H1 (cell line): ENCODE measurements around the gene TTC22. TPM values are rescaled to one million over a fixed set of nuclear protein-coding genes. Genes with fewer than 3 reads are reported as not detected.
A peak's percentile ranks its signal among the peaks of the same experiment; 100 is the strongest.

Source experiments
- CTCF ChIA-PET: fragments of 300-600 bp; sonication (Branson Sonifier 250); formaldehyde crosslinking; loops from one replicate; lab custom pipeline; 2021; ENCODE audit not compliant: partially characterized antibody; lab: Charles Lee
- POLR2A ChIA-PET: fragments of 300-600 bp; sonication (Branson Sonifier 250); formaldehyde crosslinking; loops from one replicate; lab custom pipeline; 2021; ENCODE audit warnings: inconsistent platforms; ENCODE audit not compliant: partially characterized antibody; lab: Charles Lee
- DNase-seq, 2 experiments: peaks; one replicate each; pipeline versions ENCODE4 v3.0.0 to v3.0.0-alpha.2; 2010 to 2022; ENCODE audit warnings: low spot score in 2 of 2, low read depth in 1 of 2, mixed read lengths in 1 of 2
- FAIRE-seq: peaks from 2 replicates; lab custom pipeline; 2011; peaks lifted over from hg19 to GRCh38; lab: Jason Lieb, UNC
- H2AFZ ChIP-seq: 2 replicates; pipeline ENCODE4 v1.8.1; 2012; ENCODE audit warnings: low read length, inconsistent platforms
- H2AK5ac ChIP-seq: 2 replicates; pipeline ENCODE4 v1.6.1; 2013; ENCODE audit warnings: low read depth, low read length
- H2BK120ac ChIP-seq: replicated peaks from 2 replicates; pipeline ENCODE3; 2013; ENCODE audit warnings: low read depth, low read length, inconsistent platforms
- H2BK12ac ChIP-seq: 2 replicates; pipeline ENCODE4 v1.6.1; 2013; ENCODE audit warnings: low read depth, low read length
- H2BK15ac ChIP-seq: 2 replicates; pipeline ENCODE4 v1.6.1; 2013; ENCODE audit warnings: low read length
- H2BK20ac ChIP-seq: 2 replicates; pipeline ENCODE4 v1.6.1; 2013; ENCODE audit warnings: low read length
- H2BK5ac ChIP-seq: 2 replicates; pipeline ENCODE4 v1.6.1; 2013; ENCODE audit warnings: low read depth, low read length
- H3K14ac ChIP-seq: 2 replicates; pipeline ENCODE4 v1.6.1; 2013; ENCODE audit warnings: inconsistent platforms; ENCODE audit not compliant: insufficient read length
- H3K18ac ChIP-seq: 2 replicates; pipeline ENCODE4 v1.6.1; 2013; ENCODE audit warnings: low read length; ENCODE audit errors: extremely low read depth
- H3K23ac ChIP-seq: 2 replicates; pipeline ENCODE4 v1.6.1; 2013; ENCODE audit warnings: inconsistent platforms; ENCODE audit not compliant: insufficient read length
- H3K23me2 ChIP-seq: 2 replicates; pipeline ENCODE4 v1.6.1; 2013; ENCODE audit warnings: low read depth, low read length
- H3K27ac ChIP-seq: 2 replicates; pipeline ENCODE4 v1.6.1; 2011; ENCODE audit warnings: low read depth, low read length, inconsistent platforms
- H3K27me3 ChIP-seq, 4 experiments: replicated peaks in 1 of 4; 1 replicate in 1 of 4; 2 replicates in 3 of 4; pipeline versions ENCODE4 v1.6.1 to v1.8.1; 2011 to 2013; ENCODE audit warnings: low read length in 3 of 4, mild to moderate bottlenecking in 3 of 4, inconsistent platforms in 2 of 4, mixed read lengths in 2 of 4, moderate library complexity in 1 of 4; ENCODE audit not compliant: control insufficient read depth in 3 of 4, insufficient read depth in 3 of 4; ENCODE audit errors: extremely low read depth in 1 of 4
- H3K36me3 ChIP-seq, 4 experiments: 2 replicates each; pipeline versions ENCODE4 v1.6.1 to v1.8.1; 2011 to 2013; ENCODE audit warnings: mild to moderate bottlenecking in 4 of 4, low read length in 3 of 4, moderate library complexity in 2 of 4, control low read depth in 1 of 4, inconsistent platforms in 1 of 4; ENCODE audit not compliant: insufficient read depth in 4 of 4, control insufficient read depth in 2 of 4
- H3K4ac ChIP-seq: replicated peaks from 2 replicates; pipeline ENCODE3; 2013; ENCODE audit warnings: low read length, low read depth, mixed read lengths, inconsistent platforms; ENCODE audit not compliant: insufficient read length
- H3K4me1 ChIP-seq, 4 experiments: replicated peaks in 1 of 4; 1 replicate in 1 of 4; 2 replicates in 3 of 4; pipeline versions ENCODE4 v1.6.1 to v1.8.1; 2011 to 2013; ENCODE audit warnings: low read length in 3 of 4, inconsistent platforms in 2 of 4, mixed read lengths in 1 of 4; ENCODE audit not compliant: insufficient read depth in 4 of 4, control insufficient read depth in 3 of 4
- H3K4me2 ChIP-seq, 2 experiments: 2 replicates each; pipeline versions ENCODE4 v1.6.1 to v1.8.1; 2011 to 2013; ENCODE audit warnings: low read depth in 2 of 2, low read length in 2 of 2, control low read depth in 1 of 2, inconsistent platforms in 1 of 2, mild to moderate bottlenecking in 1 of 2; ENCODE audit not compliant: insufficient read depth in 1 of 2
- H3K4me3 ChIP-seq, 4 experiments: fragments of 200-600, 300-600 bp in 1 of 4; sonication (generic), shearing (Covaris generic), sonication (Bioruptor Twin) in 1 of 4; 2 replicates each; pipeline versions ENCODE4 v1.5.1 to v1.8.1; 2011 to 2016; ENCODE audit warnings: low read length in 4 of 4, low read depth in 3 of 4, control low read depth in 2 of 4, inconsistent platforms in 2 of 4, mild to moderate bottlenecking in 2 of 4, mixed read lengths in 1 of 4, moderate library complexity in 1 of 4; ENCODE audit not compliant: insufficient read depth in 2 of 4; ENCODE audit errors: extremely low read depth in 1 of 4
- H3K56ac ChIP-seq: replicated peaks from 2 replicates; pipeline ENCODE3; 2013; ENCODE audit warnings: low read depth, mild to moderate bottlenecking, mixed read lengths, low read length, inconsistent platforms; ENCODE audit not compliant: insufficient read length
- H3K79me1 ChIP-seq: 2 replicates; pipeline ENCODE4 v1.6.1; 2013; ENCODE audit warnings: low read depth, low read length, control low read depth
- H3K79me2 ChIP-seq, 2 experiments: 2 replicates each; pipeline versions ENCODE4 v1.6.1 to v1.8.1; 2012 to 2013; ENCODE audit warnings: low read length in 2 of 2, mild to moderate bottlenecking in 2 of 2, inconsistent platforms in 1 of 2; ENCODE audit not compliant: insufficient read depth in 2 of 2, control insufficient read depth in 1 of 2
- H3K9ac ChIP-seq, 4 experiments: replicated peaks in 1 of 4; 1 replicate in 1 of 4; 2 replicates in 3 of 4; pipeline versions ENCODE4 v1.6.1 to v1.8.1; 2011 to 2013; ENCODE audit warnings: low read depth in 3 of 4, low read length in 3 of 4, control low read depth in 2 of 4, mild to moderate bottlenecking in 2 of 4, moderate library complexity in 2 of 4, inconsistent platforms in 1 of 4; ENCODE audit errors: extremely low read depth in 1 of 4
- H3K9me3 ChIP-seq, 2 experiments: 2 replicates each; pipeline versions ENCODE4 v1.6.1 to v1.8.1; 2012 to 2013; ENCODE audit warnings: mild to moderate bottlenecking in 2 of 2, moderate library complexity in 2 of 2, control low read depth in 1 of 2, inconsistent platforms in 1 of 2, low read depth in 1 of 2, low read length in 1 of 2, mixed read lengths in 1 of 2; ENCODE audit not compliant: insufficient read depth in 2 of 2
- H4K20me1 ChIP-seq, 2 experiments: replicated peaks in 1 of 2; 2 replicates each; pipeline versions ENCODE3 to v1.8.1; 2011 to 2013; ENCODE audit warnings: inconsistent platforms in 2 of 2, low read length in 2 of 2, mild to moderate bottlenecking in 1 of 2; ENCODE audit not compliant: insufficient read depth in 2 of 2, control insufficient read depth in 1 of 2
- H4K5ac ChIP-seq: 2 replicates; pipeline ENCODE4 v1.6.1; 2013; ENCODE audit warnings: low read length, low read depth, mixed read lengths, inconsistent platforms; ENCODE audit not compliant: insufficient read length
- H4K8ac ChIP-seq: 2 replicates; pipeline ENCODE4 v1.8.0; 2013; ENCODE audit warnings: mild to moderate bottlenecking, moderate library complexity, low read length, inconsistent platforms; ENCODE audit not compliant: insufficient read depth; ENCODE audit errors: extremely low read depth
- H4K91ac ChIP-seq: replicated peaks from 2 replicates; pipeline ENCODE3; 2013; ENCODE audit warnings: low read length, mixed read lengths, inconsistent platforms; ENCODE audit not compliant: insufficient read length
- BCL11A ChIP-seq, 2 experiments: IDR thresholded peaks; one replicate each; pipeline ENCODE4 v1.6.1; 2011; ENCODE audit warnings: low read depth in 2 of 2, low read length in 2 of 2, mild to moderate bottlenecking in 2 of 2
- CHD2 ChIP-seq: IDR thresholded peaks from 2 replicates; pipeline ENCODE4 v1.6.1; 2012; ENCODE audit warnings: low read length, improper control_type of control experiment
- EGR1 ChIP-seq: IDR thresholded peaks from 2 replicates; pipeline ENCODE4 v1.6.1; 2011; ENCODE audit warnings: low read depth, low read length, borderline replicate concordance
- HDAC2 ChIP-seq, 2 experiments: fragments of 300-600 bp in 1 of 2; sonication (generic) in 1 of 2; IDR thresholded peaks; 2 replicates each; pipeline ENCODE4 v1.6.1; 2011 to 2012; ENCODE audit warnings: low read depth in 2 of 2, low read length in 2 of 2, mild to moderate bottlenecking in 2 of 2, moderate library complexity in 2 of 2, borderline replicate concordance in 1 of 2, inconsistent platforms in 1 of 2
- HDAC6 ChIP-seq: IDR thresholded peaks from one replicate; pipeline ENCODE4 v1.7.1; 2012; ENCODE audit warnings: low read depth, mild to moderate bottlenecking, inconsistent platforms, low read length, moderate library complexity
- POLR2AphosphoS5 ChIP-seq: IDR thresholded peaks from 2 replicates; pipeline ENCODE4 v1.6.1; 2011; ENCODE audit warnings: low read depth, low read length
- RFX5 ChIP-seq: IDR thresholded peaks from 2 replicates; pipeline ENCODE4 v1.6.1; 2011; ENCODE audit warnings: low read depth, low read length, improper control_type of control experiment, borderline replicate concordance
- SP1 ChIP-seq: IDR thresholded peaks from 2 replicates; pipeline ENCODE4 v1.6.1; 2011; ENCODE audit warnings: low read depth, low read length
- SP2 ChIP-seq: IDR thresholded peaks from 2 replicates; pipeline ENCODE4 v1.6.1; 2012; ENCODE audit warnings: mild to moderate bottlenecking, low read length, inconsistent platforms
- TCF12 ChIP-seq: IDR thresholded peaks from 2 replicates; pipeline ENCODE4 v1.6.1; 2011; ENCODE audit warnings: low read depth, mild to moderate bottlenecking, low read length
- WGBS, 2 experiments: shearing (Covaris generic) in 1 of 2; methylation state at CpG; one replicate each; pipeline versions ENCODE4 v1.1.6 to v1.1.7; 2013 to 2015; ENCODE audit warnings: low lambda C conversion rate in 2 of 2, mixed read lengths in 2 of 2, inconsistent platforms in 1 of 2, low coverage in 1 of 2, missing lambda C conversion rate in 1 of 2; ENCODE audit not compliant: insufficient replicate concordance in 2 of 2, insufficient coverage in 1 of 2, insufficient read length in 1 of 2; ENCODE audit errors: extremely low coverage in 1 of 2, missing lambda C conversion rate in 1 of 2; 5-methylcytosine and 5-hydroxymethylcytosine counted together
- polyA plus RNA-seq, 7 experiments: library from polyadenylated mRNA; depleted of rRNA in 3 of 7; stranded (reverse) in 5 of 7; unstranded in 2 of 7; fragments of >200 nt in 5 of 7; fragments of 200-250 nt in 2 of 7; gene quantifications; 1 replicate in 5 of 7; 2 replicates in 1 of 7; 4 replicates in 1 of 7; pipeline versions ENCODE4 v1.2.1 to v1.2.3, GENCODE V29; 2011 to 2013; ENCODE audit warnings: missing spikeins in 2 of 7, mixed read lengths in 2 of 7
- total RNA-seq: library from RNA; stranded (reverse); fragmentation: NEBNext Ultra II Directional; extraction: Animal tissue kit (Norgen Biotek cat#: 25700); gene quantifications from 2 replicates; pipeline ENCODE4 v1.2.1, GENCODE V29; 2021
- TF ChIP-seq, protein P1 (sequence below): IDR thresholded peaks from 2 replicates; pipeline ENCODE4 v1.6.1; 2012; ENCODE audit warnings: inconsistent platforms

Gene TTC22
- total and polyA plus RNA-seq, 2 of the 8 experiments (the other 6 are each of a cell fraction or from before 2014, with no cell fraction given), result 1.00 to 1.6 TPM

DNA sequence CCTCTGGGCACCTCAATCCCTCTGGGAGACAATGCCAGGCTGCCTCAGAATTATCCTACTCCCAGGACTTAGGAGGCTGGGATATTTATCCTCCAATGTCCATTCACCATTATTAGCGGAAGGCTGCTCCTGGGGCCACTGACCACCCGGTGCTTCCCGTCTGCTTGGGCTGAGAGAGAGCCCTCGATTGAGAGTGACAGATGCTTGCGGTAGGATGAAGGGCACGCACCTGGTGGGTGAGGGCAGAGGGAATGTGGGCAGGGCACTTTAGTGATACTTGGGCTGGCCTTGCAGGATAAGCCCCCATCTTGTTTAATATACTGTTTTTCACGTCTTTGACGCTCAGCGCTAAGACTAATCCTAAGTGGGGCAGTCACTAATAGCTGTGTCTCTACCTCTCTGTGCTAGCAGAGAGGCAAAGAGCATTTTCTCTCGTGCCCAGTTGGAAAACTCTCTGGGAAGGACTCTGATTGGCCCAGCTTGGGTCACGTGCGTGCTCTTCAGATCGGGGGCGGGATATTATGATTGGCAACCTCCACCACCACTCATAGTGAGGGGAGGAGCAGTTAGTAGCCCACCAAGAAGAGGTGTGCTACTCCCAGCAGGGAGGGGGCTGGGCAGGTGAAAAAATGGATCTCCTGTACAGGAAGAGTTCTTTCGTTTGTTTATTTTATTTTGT, 26.2 kb downstream of the TTC22 start:
- H4K5ac ChIP-seq, result peak overlapping the region; percentile 1
- no peak overlapping the region; the same call in 1 of the 2 replicates for H2BK5ac ChIP-seq
- no peaks in the 10 kb centered on the region for H4K20me1 ChIP-seq
- H3K18ac ChIP-seq, result no peak overlapping the region; the same call in 1 of the 2 replicates
- DNase-seq (peak; percentile 49 to 89), FAIRE-seq (peak; percentile 94)
- no peaks in the 10 kb centered on the region for H3K36me3 ChIP-seq
- H3K14ac ChIP-seq, result no peak overlapping the region
- no peak overlapping the region for H2BK15ac ChIP-seq
- H3K56ac ChIP-seq, result no peak overlapping the region
- POLR2A ChIA-PET, result no interaction called here
- H2BK120ac ChIP-seq, result no peak overlapping the region
- no peak overlapping the region for H2BK12ac ChIP-seq
- H3K4ac ChIP-seq, result no peak overlapping the region
- H3K23ac ChIP-seq, result no peak overlapping the region
- 45% methylated on average over 15 of the region's 15 CpGs; no CpG with 5 or more reads in 1 of the 2 experiments for WGBS, 2 experiments
- H2AK5ac ChIP-seq, result no peak overlapping the region
- H3K23me2 ChIP-seq, result no peaks in the 10 kb centered on the region
- H3K79me1 ChIP-seq, result peaks cover 2% of the 10 kb centered on the region; the same call in 1 of the 2 replicates
- H3K4me3 ChIP-seq, result peak overlapping the region in 1 of 4 experiments; percentile 17; a peak in 1 of 8 replicates
- peak overlapping the region; percentile 73 for H2AFZ ChIP-seq
- H4K8ac ChIP-seq, result peak overlapping the region; percentile 28; the same call in 1 of the 2 replicates
- H3K27me3 ChIP-seq, result peaks cover 0 to 4% (median 0%) of the 10 kb centered on the region in 4 experiments; a peak in 1 of 7 replicates
- H3K9me3 ChIP-seq, result no peaks in the 10 kb centered on the region
- peaks cover 0 to 4% (median 3%) of the 10 kb centered on the region in 4 experiments; a peak in 2 of 7 replicates for H3K4me1 ChIP-seq
- peak overlapping the region; percentile 54 for H4K91ac ChIP-seq
- no peak overlapping the region for H3K27ac ChIP-seq
- no peaks in the 10 kb centered on the region for H3K79me2 ChIP-seq
- no peak overlapping the region for H2BK20ac ChIP-seq
- H3K9ac ChIP-seq, result no peak overlapping the region
- H3K4me2 ChIP-seq, result peak overlapping the region in 1 of 2 experiments; percentile 44; a peak in 2 of 4 replicates
- CTCF ChIA-PET, result interaction anchor here (0.7 to 4.7 kb wide), 6 partner anchors 16 to 77 kb away, joined by 3 to 31 read pairs (median 3); partner anchors contain the start of gene TTC22
- TF ChIP-seq RFX5 (no peak), HDAC6 (no peak), BCL11A (IDR thresholded peaks at IDR 0.05; ENCODE audit: low read depth in 2 of 2, low read length in 2 of 2) (no peak), TCF12 (no peak), POLR2AphosphoS5 (no peak), EGR1 (no peak), SP1 (peak; percentile 93), SP2 (peak; percentile 67), HDAC2 (IDR thresholded peaks at IDR 0.05; ENCODE audit: borderline replicate concordance in 1 of 2, low read depth in 2 of 2, low read length in 2 of 2) (no peak), CHD2 (peak; percentile 75; the same call in 1 of the 2 replicates)
- TF ChIP-seq, protein P1, sequence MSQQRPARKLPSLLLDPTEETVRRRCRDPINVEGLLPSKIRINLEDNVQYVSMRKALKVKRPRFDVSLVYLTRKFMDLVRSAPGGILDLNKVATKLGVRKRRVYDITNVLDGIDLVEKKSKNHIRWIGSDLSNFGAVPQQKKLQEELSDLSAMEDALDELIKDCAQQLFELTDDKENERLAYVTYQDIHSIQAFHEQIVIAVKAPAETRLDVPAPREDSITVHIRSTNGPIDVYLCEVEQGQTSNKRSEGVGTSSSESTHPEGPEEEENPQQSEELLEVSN, result peak; percentile 69
